Ishikawa (cell line): ENCODE data around the gene UBE3D.

Source experiments
- CEBPB ChIP-seq: IDR thresholded peaks from 2 replicates; pipeline ENCODE4 v1.6.1; 2012
- EGR1 ChIP-seq: IDR thresholded peaks from 2 replicates; pipeline ENCODE4 v1.6.1; 2012
- EP300 ChIP-seq: IDR thresholded peaks from 2 replicates; pipeline ENCODE4 v1.6.1; 2012; ENCODE audit warnings: borderline replicate concordance
- FOXM1 ChIP-seq: IDR thresholded peaks from 2 replicates; pipeline ENCODE4 v1.6.1; 2012; ENCODE audit warnings: low read depth, borderline replicate concordance
- RAD21 ChIP-seq: IDR thresholded peaks from 2 replicates; pipeline ENCODE4 v1.6.1; 2012; ENCODE audit warnings: low read depth
- REST ChIP-seq: IDR thresholded peaks from 2 replicates; pipeline ENCODE4 v1.6.1; 2012; ENCODE audit warnings: low read depth, mild to moderate bottlenecking
- TCF12 ChIP-seq: IDR thresholded peaks from 2 replicates; pipeline ENCODE4 v1.6.1; 2012; ENCODE audit warnings: low read depth
- TEAD4 ChIP-seq: IDR thresholded peaks from 2 replicates; pipeline ENCODE4 v1.6.1; 2012
- USF1 ChIP-seq: IDR thresholded peaks from 2 replicates; pipeline ENCODE4 v1.6.1; 2012
- YY1 ChIP-seq: IDR thresholded peaks from 2 replicates; pipeline ENCODE4 v1.6.1; 2012; ENCODE audit warnings: low read depth
- ZBTB7A ChIP-seq: IDR thresholded peaks from 2 replicates; pipeline ENCODE4 v1.6.1; 2012; ENCODE audit warnings: low read depth
- TF ChIP-seq, protein P1 (sequence below): IDR thresholded peaks from 2 replicates; pipeline ENCODE4 v1.6.1; 2012

GRCh38 chr6:82863781-82864180 lies 201.9 kb downstream of the UBE3D start:
- TF ChIP-seq, protein P1, sequence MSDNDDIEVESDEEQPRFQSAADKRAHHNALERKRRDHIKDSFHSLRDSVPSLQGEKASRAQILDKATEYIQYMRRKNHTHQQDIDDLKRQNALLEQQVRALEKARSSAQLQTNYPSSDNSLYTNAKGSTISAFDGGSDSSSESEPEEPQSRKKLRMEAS: no peak
- TF ChIP-seq TCF12 (no peak), ZBTB7A (no peak), RAD21 (no peak), REST (no peak), EP300 (no peak), YY1 (no peak), TEAD4 (no peak), CEBPB (no peak), EGR1 (no peak), FOXM1 (no peak), USF1 (no peak)
